ENCODE results near the gene MIDN.
"Not testable (repeated sequence)": the region's sequence is repeated elsewhere in the genome, so short reads cannot be mapped to it uniquely, and the experiment has no call there.

Gene MIDN

GRCh38 chr19:1291761-1292418 is 43.5 kb downstream of the MIDN start:
- DNase-seq (ENCODE audit: low read depth in 2 of 3, low spot score in 2 of 3), result no peak

DNA sequence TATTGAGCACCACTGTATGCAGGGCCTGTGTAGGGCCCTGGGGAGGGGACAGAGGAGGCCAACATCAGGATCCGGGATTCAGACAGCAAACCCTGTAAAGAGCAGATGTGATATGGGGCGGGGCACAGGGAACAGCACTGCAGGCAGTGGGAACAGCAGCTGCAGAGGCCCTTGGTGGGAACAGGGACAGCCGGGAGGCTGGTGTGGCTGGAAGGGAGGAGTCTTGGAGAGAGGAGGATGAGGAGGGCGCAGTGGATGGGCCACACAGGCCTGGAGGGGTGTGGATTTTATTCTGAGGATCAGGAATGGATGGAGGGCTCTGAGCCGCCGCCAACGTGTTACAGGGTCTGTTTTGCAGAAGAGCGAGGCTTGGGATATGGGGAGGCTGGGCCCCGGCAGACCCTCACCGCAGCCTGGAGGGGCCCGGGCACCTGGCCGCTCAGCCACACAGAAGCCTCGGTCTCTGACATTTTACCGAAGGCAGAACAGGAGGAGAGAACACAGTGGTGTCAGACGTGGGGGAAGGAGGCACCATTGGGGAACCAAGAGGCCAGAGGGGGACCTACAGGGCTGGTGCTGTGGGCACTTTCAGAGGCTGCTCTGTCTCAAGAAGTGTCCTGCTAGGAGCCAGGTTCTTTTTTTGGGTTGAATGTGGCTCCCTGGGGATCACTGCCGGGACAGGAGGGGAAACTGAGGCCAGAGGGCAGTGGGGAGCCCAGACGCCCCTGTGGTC is 44.2 kb downstream of the MIDN start:
- DNase-seq (ENCODE audit: low read depth in 2 of 3, low spot score in 2 of 3), result no peak

DNA sequence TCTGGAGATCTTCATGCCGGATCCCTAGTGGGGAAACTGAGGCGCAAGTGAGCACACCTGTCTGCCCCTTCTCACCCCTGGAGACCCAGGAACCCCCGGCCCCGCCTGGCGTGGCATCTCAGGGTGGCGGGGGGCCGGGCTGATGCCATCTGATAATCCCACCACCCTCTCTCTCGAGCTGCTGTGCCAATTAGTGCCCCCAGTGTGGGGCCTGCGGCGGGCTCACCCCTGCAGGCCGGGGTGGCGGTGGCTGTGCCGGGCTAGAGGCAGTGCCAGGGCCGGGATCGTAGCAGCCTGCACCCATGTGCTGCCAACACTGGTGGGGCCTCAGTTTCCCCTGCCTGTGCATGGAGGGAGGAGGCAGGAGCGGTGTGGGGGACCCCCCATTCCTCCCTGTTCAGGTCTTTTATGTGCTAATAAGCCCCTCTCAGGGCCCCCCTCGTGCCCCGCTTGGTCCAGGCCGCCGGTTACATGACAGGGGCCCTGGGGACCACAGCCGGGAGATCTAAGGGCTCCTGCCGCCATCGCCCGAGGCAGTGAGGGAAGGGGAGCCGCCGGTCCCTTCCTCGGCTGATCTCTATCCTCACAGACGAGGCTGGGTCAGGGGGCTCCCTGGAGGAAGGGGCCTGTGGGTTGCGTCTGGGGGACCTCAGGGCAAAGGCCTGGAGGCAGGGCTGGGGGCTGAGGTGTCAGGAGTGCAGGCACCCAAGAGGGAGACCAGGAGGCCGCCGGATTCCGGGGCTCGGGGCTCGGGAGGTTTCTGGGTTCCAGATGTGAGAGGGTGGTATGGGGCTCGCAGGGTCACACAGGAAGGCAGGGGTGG is 45.6 kb downstream of the MIDN start:
- no peak for DNase-seq (ENCODE audit: low read depth in 2 of 3, low spot score in 2 of 3)

- DNase-seq (ENCODE audit: low read depth in 2 of 3, low spot score in 2 of 3), result no peak
These were observed 46.3 kb downstream of the MIDN start for GRCh38 chr19:1294688-1295087.

DNA sequence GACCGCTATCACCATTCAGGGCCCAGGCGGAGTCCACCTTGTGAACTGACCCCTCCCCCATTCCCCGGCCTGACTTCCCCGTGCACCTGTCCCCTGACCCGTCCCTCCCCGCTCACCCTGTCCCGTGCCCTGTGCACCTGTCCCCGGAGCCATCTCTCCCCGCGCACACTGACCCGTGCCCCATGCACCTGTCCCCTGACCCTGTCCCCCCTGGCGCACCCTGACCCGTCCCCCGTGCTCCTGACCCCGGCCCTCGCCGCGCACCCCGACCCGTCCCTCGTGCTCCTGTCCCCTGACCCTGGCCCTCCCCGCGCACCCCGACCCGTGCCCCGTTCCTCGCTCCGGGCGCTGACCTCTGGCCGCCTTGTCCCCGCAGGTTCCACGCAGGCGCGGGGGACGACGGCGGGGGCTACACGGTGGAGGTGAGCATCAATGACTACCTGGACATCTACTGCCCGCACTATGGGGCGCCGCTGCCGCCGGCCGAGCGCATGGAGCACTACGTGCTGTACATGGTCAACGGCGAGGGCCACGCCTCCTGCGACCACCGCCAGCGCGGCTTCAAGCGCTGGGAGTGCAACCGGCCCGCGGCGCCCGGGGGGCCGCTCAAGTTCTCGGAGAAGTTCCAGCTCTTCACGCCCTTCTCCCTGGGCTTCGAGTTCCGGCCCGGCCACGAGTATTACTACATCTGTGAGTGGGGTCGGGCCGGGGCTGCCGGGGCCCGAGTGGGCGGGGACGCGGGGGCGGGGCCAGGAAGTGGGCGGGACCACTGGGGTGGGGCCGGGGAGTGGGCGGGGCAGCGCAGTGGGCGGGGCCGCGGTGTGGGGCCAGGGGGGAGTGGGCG is 47.0 kb downstream of the MIDN start:
- DNase-seq (ENCODE audit: low read depth in 2 of 3, low spot score in 2 of 3), result peak in 1 of 3 experiments; percentile 48

DNA sequence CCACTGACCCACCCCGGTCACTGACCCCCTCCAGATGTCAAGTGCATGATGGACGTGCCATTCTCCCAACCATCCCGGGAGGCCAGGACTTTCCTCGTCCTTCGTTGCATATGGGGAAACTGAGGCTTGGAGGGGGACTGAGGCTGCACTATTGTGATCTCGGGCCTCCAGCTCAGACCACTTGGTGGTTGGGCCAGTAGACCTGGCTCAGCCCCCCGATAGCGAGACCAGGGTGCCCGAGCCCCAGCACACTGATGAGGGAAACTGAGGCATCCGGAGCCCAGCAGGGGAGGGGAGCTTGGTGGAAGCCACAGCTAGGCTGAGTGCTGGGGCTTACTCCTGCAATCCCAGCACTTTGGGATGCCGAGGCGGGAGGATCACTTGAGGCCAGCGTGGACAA is 47.7 kb downstream of the MIDN start:
- DNase-seq (ENCODE audit: low read depth in 2 of 3, low spot score in 2 of 3), result no peak

DNA sequence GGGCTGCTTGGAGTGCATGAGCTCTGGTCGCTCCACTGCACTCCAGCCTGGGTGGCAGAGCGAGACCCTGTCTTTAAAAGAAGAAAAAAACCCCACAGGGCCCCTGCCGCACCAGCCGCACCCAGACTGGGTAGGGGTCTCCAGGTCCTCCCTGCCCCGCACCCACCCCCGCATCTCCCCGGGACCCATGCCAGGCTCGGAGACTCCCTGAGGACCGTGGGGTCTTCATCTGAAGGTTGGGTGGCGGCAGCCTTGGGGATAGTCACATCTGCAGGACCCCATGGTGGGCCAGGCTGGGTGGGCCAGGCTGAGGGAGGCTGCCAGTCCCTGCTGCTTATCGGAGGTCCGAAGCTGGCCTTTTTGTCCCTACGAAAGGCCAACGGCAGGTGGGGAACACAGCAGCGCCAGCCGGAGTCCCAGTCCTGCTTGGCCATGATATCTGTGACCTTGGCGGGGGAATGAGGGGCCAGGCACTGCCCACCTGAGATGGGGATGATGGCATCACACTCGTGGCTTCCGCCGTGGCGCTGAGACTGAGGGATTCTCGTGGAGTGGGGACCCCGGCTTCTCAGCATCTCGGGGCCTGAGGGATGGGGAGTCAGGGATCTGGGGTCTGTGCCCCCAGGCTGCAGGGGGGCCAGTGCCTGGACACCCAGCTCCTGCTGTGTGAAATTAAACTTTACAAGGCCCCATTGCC is 48.3 kb downstream of the MIDN start:
- DNase-seq (ENCODE audit: low read depth in 2 of 3, low spot score in 2 of 3), result no peak

DNA sequence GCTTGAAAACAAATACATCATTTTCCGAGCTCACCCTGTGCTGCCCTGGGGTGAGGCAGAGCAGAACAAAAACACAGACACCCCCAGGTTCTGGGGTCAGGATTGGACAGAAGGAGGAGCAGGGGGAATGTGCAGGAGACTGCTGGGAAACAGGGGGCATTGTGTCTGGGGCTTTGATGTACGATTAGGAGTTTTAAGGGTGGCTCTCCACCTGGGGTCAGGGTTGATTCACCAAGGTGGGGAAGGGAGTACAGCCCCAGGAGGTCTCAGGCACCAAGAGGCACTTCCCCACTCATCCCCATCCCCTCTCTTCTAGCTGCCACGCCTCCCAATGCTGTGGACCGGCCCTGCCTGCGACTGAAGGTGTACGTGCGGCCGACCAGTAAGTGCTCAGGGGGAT is 49.9 kb downstream of the MIDN start:
- no peak for DNase-seq (ENCODE audit: low read depth in 2 of 3, low spot score in 2 of 3)

GRCh38 chr19:1299801-1300200 is 51.4 kb downstream of the MIDN start:
- no peak for DNase-seq (ENCODE audit: low read depth in 2 of 3, low spot score in 2 of 3)

DNA sequence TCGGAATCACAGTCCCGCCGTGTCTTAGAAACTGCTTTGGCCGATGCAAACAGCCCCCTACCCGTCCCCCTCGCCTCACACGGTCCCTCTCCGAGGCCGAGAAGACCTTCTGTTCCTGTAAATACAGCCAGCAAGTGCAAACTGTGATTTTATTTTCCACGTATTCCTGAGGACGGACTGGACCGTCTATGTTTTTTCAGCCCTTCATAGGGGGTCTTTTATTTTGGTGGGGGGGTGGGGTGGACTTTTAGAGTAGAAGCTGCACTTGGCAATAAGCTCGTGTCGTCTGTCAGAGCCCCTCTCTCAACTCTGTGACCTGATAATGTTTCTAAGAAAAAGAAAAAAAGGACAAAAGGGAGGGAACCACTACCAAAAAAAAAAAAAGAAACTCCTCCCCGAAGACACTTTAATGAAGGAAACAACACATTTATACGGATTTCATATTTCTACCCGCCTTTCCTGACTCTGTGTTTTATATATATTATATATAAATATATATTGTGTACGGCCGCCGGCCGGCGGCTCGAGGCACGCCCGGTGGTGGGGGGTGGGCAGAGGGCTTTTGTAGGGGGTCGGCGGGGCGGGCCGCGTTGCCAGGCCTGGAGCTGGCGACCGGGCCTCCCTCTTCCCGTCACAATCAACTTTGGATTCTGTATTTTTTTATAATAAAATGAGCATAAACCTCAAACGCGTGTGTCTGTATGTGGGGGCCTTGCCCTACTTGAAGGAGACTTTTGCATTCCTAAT is 52.5 kb downstream of the MIDN start:
- DNase-seq (ENCODE audit: low read depth in 2 of 3, low spot score in 2 of 3), result no peak

- DNase-seq (ENCODE audit: low read depth in 2 of 3, low spot score in 2 of 3), result no peak
These were observed 54.3 kb downstream of the MIDN start for GRCh38 chr19:1302533-1303239.

GRCh38 chr19:1304197-1304924 is 56.0 kb downstream of the MIDN start:
- no peak for DNase-seq (ENCODE audit: low read depth in 2 of 3, low spot score in 2 of 3)

DNA sequence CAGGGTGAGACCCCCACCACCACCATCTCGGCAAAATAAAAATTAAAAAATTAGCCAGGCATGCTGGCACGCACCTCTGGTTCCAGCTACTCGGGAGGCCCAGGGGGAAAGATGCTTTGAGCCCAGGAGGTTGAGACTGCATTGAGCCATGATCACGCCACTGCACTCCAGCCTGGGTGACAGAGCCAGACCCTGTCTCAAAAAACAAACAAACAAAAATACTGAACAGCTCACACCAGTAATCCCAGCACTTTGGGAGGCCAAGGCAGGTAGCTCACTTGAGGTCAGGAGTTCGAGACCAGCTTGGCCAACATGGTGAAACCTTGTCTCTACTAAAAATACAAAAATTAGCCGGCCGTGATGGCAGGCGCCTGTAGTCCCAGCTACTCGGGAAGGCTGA is 57.0 kb downstream of the MIDN start:
- DNase-seq (ENCODE audit: low read depth in 2 of 3, low spot score in 2 of 3), result not testable (repeated sequence)

- DNase-seq (ENCODE audit: low read depth in 2 of 3, low spot score in 2 of 3), result no peak
These were observed 58.9 kb downstream of the MIDN start for GRCh38 chr19:1307320-1307719.

GRCh38 chr19:1307755-1308303 is 59.4 kb downstream of the MIDN start:
- no peak for DNase-seq (ENCODE audit: low read depth in 2 of 3, low spot score in 2 of 3)

DNA sequence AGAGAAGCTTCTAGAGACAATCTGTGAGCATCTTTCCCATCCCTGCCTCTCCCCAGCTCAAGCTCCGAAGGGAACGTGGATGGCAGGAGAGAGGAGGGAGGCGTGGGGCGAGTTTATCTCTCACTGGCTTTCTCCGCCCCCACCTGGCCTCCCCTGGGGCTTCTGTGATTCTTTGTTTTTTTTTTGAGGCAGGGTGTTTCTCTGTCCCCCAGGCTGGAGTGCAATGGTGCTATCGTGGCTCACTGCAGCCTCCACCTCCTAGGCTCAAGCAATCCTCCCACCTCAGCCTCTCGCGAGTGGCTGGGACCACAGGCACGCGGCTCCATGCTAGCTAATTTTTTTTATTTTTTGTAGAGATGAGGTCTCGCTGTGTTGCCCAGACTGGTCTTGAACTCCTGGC is 60.3 kb downstream of the MIDN start:
- no peak for DNase-seq (ENCODE audit: low read depth in 2 of 3, low spot score in 2 of 3)
